Left lobe of liver (tissue), 2 donors: ENCODE data around the gene CTSO. TPM values are rescaled to one million over a fixed set of nuclear protein-coding genes. Genes with fewer than 3 reads are reported as not detected.
"Not testable (repeated sequence)": the region's sequence is repeated elsewhere in the genome, so short reads cannot be mapped to it uniquely, and the experiment has no call there.

Experiments used
- ATAC-seq: fragments of 200-7000 bp; cut with Tn5 transposase; one replicate; pipeline ENCODE4 v1.9.1; 2020; ENCODE audit warnings: mild to moderate bottlenecking, moderate library complexity
- DNase-seq: peaks from one replicate; pipeline ENCODE4 v3.0.0-alpha.2; 2020; ENCODE audit warnings: low spot score
- total RNA-seq: library from RNA; stranded (reverse); gene quantifications from one replicate; pipeline ENCODE4 v1.2.1, GENCODE V29; 2021
- donor health status: DM: no; HTN: no; CAD: no; lungs with moderate emphysema.
- donor health status: DM: no; HTN: yes; CAD: no.

Gene CTSO
- total RNA-seq, 1 donor from 2014 or later: 38.8 TPM

DNA sequence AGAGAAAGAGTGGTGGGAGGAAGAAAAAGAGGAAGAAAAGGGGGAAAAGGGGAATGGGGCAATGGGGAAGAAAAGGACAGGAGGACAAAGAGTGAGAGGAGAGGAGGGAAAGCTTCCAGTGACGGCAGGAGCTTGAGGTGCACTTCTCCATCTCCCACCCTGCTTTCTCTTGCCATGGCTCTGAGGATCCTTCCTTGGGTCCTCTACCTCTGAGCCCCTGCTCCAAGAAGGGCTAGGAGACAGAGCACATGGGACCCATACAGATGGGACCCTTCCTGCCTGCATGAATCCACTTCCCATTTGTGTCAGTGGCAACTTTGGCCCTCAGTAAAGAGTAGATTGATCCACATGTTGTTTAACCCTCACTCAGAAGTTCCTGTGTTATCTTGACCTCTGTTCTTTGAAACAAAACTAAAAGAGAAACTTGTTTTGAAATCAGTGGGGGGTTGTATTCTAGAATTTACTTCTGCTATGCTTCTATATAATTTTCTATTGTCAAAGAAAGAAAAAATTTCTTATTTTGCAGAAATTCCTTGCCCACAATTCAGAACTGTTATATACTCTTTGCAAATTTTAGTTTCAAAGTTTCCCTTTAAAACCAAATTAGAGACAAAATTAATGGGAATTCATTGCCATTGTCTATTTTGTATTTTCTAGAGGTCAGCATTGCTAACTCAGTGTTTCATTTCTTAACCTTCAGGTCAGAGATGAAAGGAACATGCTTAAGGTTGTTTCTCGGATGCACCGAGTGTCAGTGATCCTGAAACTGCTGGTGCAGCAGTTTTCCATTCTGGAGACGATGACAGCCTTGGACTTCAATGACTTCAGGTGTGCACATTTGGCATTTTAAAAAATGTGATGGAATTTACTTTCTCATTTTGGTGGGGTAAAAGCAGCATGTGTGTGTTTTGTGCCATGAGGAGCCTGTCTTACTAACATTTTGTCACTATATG lies 45.2 kb downstream of the CTSO start:
- peak; percentile 47 for ATAC-seq
- peak; percentile 64 for DNase-seq

DNA sequence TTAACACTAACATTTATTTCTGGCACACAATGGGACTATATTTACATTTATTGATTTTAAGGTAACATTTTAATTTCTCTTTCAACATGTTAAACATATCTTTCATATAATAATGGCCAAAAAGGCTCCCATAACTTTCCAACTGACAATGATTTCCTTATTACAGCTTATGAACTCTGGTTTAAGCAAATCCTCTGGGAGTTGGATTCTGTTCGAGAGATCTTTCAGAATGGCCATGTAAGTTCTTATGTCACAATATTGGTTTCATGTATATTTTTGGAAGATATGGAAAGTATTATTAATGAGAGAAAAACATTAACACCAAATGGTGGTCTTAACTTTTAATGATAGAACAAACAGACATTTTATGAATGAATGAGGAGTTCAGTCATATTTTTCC lies 46.1 kb downstream of the CTSO start:
- no peak for DNase-seq
- peak; percentile 1 for ATAC-seq

DNA sequence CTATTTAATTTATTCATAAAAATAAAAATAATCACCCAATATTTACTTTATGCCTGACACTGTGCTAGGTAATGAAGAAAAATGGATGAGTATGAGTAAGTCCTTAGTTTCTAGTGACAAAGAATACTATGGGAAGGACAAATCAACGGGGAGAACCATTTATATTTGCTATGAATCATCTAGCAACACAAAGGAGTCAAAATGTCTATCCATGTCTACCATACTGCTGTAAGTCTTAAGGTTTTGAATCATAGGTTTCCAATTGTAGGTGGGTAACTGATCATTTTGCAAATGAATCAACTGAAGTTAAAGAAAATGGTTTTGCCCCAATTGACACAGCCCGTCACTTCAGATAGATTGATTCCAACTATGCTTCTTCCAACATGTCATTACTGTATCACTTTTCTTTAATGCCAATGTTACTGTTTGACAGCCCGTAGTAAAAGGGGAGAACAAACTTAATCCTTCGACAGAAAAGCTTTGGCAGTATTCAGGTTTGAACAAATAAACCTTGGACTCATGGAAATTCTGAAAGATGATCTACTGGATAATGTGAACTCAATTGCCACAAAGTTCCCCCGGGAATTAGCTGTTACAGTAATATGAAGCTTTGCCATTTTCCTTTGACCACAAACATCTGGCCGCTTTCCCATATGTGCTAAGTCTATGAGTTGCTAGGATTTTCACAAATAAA lies 47.0 kb downstream of the CTSO start:
- no peak for DNase-seq

DNA sequence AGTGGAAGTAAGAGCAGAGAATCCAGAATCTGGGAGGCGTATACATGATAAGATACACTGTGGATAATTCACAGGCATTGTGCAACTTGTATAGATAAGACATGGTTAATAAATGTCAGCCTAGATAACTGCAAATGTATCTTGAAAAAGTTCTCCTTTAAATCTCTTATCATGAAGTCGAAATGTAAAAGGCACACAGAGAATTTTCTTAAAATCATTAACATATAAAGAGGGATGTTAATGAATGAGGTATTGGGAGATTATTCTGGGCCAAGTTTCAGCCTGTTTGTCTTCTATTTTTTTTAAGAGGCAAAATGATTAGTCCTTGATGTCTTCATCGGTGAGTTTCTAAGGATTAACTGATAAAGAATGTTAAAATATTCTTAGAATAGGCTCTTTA lies 49.3 kb downstream of the CTSO start:
- no peak for ATAC-seq

More for the DNA sequence above, 47.0 kb downstream of the CTSO start:
- peak; percentile 15 for ATAC-seq

DNA sequence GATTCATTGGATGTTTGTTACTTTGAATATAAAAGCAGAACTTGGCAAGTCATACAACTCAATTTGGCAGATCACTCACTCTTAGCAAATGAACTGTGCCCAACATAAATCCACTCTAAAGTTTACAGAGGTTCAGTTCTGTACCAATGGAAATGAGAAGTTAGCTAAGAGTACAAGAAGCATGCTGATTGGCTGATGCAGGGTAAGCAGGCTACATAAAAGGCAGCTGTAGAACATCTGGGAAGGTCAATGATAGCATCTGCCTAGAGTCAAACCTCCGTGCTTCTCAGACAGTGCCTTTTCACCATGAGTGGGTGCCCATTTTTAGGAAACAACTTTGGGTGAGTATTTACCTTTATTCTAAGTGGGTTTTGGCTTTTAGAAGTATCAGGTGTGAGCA lies 50.2 kb downstream of the CTSO start, which contains the start of gene TDO2:
TSS of gene TDO2 (plus strand) at position 244 of the 400 bp plus-strand sequence. CDS start at position 307, 63 bp downstream.
- ATAC-seq (peak; percentile 64), DNase-seq (peak; percentile 76)

More for the DNA sequence above, 49.3 kb downstream of the CTSO start:
- no peak for DNase-seq

DNA sequence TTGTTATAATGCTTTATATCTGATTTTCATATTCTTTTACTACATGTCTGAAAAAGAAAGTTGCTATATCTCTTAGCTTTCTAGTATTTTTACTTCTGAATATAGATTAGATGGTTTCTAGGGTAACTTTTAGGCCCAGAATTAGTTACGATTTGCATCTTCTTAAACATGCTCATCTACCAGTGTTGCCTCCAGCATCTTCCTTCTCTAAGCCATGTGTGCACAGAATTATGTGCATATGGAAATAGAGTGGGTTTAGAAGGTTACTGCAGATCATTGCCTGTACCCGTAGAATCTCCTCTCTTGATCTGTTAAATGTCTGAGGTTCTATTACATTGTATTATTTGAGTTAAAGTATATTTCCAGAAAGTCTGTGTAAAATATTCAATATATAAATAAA lies 52.7 kb downstream of the CTSO start:
- ATAC-seq: no peak
- DNase-seq: no peak

DNA sequence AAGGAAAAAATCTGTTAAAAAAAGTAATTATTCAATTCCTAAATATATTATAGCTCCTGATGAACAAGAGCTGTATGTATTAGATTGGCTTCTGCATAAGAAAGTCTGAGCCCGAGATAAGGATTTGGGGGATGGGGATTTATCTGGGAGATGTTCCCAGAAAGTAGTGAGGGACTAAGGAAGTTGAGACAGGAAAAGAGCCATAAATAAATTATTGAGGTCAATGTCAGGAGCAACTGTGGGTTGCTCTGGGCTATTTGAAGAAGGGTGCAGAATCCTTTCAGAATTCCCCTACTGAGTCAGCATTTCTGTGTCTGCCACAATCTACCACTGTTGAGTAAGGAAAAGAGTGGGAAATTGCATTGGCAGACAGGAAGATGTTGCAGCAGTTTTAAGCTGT lies 53.3 kb downstream of the CTSO start:
- ATAC-seq: peak; percentile 30
- DNase-seq: no peak

DNA sequence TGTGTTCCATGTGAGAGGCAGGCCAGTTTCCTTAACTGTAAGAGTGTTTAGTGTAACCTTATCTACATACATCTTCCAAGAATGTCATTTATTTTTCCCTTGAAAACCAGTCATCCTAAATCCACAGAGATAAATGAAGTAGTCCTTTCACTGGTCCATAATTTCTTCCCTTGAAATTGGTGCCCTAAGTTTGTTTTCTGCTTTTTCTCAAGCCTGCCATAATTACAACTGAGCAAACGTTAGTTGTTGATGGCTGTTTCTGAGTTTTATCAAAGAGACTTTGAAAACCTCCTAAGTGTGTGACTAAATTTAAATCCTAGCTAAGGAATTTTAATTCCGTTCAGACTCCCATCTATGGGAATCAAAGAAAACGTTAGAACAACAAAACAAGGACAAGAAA lies 53.8 kb downstream of the CTSO start:
- ATAC-seq: no peak
- no peak for DNase-seq

DNA sequence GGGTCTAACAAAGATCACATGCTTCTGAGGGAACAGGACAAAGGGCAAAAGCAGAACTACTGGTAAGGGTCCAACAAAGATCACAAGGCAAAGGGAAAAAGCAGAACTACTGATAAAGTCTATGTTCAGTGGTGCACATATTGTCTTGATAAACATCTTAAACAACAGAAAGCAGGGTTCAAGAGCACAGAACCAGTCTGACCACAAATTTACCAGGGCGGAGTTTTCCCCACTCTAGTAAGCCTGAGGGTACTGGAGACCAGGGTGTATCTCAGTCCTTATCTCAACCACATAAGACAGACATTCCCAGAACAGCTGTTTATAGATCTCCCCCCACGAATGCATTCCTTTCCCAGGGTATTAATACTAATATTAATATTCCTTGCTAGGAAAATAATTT lies 55.3 kb downstream of the CTSO start:
- not testable (repeated sequence) for ATAC-seq, DNase-seq

DNA sequence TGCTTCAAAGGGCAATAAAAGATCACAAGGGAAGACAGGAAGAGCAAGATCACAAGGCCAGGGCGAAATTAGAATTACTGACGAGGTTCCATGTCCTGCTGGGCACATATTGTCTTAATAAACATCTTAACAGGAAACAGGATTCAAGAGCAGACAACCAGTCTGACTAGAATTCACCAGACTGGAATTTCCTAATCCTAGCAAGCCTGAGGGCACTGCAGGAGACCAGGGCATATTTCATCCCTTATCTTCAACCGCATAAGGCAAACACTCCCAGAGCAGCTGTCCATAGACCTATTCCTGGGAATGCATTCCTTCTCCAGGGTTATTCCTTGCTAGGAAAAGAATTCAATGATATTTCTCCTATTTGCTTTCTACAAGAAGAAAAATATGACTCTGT lies 62.6 kb downstream of the CTSO start:
- no peak for ATAC-seq
- DNase-seq: no peak

DNA sequence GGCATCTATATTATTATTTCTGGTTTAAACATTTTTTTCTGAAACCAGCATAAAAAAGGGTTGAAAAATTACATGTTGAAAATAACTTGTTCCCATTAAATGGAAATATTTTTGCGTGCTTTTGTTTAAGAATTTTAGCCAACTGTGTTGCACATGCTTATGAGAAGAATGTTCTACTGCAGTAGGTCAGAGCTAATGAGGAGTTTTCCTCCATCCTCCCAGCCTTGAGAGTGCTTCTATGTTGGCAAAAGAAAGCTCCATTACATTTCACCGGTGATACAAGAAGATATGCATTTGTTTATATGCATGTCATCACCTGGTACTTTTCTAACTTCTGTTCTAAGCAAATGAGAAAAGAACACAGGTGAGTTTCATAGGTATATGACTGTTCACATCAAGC lies 63.7 kb downstream of the CTSO start:
- no peak for ATAC-seq
- no peak for DNase-seq

DNA sequence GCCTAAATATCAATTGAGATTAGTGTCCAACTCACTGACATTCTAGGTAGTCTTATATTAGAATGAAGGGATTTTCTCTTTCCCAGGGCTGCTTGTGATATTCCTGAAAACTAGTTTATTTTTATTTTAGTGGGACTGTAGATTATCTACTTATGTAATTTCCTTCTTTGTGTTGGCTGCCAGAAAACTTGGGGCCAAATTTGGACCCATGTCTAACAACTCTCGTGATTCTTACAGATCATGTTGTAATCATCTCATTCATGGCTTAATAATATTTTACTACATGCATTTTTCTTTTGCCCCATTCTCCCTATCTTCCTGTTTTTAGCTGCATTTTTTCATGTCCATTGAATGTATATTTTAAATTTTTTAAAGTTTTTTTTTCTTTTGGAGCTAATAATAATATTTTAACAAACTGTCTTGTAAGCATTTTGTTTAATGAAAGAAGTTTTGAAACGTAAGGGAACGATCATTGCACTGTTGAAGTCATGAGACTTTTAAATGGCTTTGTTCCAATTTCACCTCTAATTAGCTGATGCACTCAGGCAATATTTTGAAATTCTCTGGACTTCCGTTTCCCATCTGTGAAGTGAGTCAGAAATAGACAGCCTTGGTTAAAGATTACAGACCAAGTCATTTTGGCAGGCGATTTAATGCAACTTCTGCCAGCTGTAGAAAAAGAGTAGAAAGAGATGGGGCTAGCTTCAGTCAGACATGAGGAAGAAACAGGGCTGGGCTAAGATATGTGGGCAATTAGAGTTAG lies 64.5 kb downstream of the CTSO start:
- peak; percentile 64 for DNase-seq
- peak; percentile 76 for ATAC-seq

DNA sequence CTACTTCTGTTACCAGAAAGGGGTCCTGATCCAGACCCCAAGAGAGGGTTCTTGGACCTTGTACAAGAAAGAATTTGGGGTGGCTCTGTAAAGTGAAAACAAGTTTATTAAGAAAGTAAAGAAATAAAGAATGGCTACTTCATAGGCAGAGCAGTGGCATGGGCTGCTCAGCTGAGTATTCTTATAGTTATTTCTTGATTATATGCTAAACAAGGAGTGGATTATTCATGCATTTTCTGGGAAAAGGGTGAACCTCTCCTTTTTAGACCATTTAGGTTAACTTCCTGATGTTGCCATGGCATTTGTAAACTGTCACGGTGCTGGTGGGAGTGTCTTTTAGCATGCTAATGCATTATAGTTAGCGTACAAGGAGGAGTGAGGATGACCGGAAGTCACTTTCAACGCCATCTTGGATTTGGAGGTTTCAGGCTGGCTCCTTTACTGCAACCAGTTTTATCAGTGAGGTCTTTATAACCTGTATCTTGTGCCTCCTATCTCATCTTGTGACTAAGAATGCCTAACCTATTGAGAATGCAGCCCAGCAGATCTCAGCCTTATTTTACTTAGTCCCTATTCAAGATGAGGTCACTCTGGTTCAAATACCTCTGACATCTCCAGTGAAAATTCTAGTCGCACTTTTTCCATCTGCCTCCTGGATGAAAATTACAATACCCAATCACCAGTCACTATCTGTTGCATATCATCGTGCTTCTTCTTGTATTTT lies 65.7 kb downstream of the CTSO start:
- no peak for ATAC-seq
- no peak for DNase-seq

DNA sequence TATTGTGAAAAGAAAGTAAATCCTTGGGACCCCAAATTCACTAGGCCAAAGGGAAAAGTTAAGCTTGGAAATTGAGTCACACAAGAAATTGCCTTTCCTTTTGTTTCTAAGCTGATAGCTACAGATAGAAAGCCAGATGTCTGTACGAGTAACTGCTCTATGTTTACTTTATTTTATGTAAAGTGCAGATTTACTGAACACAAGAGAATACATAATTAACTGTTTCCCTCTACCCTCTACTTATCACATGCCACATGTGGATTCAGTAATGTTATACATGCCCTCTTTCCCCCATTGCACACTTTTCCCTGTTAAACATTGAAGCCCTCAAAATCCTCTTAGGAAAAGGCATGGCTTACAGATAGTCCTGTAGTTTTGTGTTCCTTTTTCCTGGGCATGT lies 66.6 kb downstream of the CTSO start:
- ATAC-seq (no peak), DNase-seq (no peak)

DNA sequence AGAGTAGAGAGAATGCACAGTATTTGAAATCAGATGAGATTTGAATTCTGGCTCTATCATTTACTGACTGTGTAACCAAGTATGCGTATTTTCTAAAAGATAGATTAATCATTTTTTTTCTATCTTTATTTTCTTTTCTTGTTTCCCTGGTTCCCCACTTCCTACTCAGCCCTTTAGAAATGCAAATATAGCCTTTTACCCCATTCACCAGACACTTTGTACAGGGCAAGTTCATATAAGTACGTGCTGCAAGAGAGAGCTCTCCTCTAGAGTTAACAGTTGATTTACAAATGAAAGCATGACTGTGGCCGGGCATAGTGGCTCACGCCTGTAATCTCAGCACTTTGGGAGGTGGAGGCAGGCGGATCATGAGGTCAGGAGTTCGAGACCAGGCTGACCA lies 68.0 kb downstream of the CTSO start:
- ATAC-seq: peak; percentile 57
- no peak for DNase-seq

DNA sequence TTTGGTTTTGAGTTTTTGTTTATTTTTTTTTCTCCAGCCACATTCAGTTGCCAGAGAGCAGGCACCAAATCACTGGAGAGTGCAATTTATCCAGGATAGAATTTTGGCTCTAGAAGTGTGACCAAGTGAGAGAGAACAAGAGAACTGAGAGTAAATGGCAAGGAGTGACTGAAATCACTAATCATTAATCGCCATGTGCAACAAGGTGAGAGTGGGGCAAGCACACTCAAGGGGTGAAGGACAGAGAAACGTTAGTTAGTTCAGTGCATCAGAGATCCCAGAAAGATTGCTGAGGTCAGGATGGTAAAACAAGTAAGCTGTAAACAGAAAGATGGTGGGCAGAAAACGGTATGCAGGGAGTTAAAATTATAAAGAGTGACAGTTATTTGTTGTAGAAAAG lies 69.8 kb downstream of the CTSO start:
- DNase-seq (peak; percentile 74), ATAC-seq (peak; percentile 58)

DNA sequence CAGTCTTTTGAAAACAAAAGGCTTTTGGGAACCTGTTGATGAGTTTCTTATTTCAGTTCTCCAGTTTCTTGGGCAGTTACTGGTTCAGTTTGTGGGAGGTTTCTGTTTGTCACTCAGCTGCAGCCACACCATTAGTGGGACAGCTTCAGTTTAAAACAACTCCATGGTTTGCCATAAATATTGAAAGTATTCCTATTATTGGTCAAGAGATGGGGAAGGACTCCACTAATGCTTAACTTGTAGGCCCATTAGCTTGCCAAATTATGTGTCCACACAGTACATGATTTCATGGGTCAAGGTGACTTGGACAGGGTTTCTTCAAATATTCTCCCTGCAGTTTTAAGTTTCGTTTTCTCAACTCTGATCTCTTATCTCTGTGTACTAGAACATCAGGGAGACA lies 72.1 kb downstream of the CTSO start:
- DNase-seq (peak; percentile 63), ATAC-seq (peak; percentile 68)

DNA sequence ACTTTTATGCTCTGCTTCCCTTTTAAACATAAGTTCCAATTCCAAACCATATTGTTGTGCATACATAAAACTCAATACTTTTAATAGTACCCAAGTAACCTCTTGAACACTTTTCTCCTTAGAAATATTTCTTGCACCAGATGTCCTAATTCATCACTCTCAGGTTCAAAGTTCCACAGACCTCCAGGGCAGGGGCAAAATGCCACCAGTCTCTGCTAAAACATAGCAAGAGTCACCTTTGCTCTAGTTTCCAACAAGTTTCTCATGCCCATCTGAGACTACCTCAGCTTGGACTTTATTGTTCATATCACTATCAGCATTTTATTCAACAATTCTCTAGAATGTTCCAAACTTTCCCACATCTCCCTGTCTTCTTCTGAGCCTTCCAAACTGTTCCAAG lies 73.9 kb downstream of the CTSO start:
- DNase-seq (no peak), ATAC-seq (no peak)

DNA sequence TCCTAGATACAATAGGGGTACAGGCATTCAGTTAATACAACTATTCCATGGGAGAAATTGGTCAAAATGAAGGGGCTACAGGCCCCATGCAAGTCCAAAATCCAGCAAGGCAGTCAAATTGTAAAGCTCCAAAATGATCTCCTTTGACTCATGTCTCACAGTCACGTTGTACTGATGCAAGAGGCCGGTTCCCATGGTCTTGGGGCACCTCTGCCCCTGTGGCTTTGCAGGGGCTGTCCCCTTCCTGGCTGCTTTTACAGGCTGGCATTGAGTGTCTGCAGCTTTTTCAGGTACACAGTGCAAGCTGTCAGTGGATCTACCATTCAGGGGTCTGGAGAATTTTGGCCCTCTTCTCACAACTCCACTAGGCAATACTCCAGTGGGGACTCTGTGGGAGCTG lies 75.1 kb downstream of the CTSO start:
- DNase-seq: no peak
- ATAC-seq: no peak

DNA sequence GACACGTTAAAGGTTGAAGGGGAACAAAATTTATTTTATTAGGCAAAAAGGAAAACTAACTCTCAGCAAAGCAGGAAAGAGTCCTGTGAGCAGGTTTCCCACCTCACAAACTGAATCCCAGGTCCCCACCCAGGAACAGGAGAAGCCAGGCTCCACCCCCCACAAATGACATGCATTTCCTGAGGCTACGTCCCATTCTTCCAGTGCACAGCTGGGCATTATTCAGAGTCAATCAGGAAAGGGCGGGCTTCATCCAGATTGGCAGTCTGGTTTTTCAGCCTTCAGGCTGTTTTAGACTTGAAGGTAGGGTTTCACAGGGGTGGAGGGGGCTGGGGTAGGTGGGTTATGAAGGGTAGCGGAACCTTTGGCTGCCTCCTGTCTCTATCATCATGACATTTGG lies 75.7 kb downstream of the CTSO start:
- ATAC-seq (no peak), DNase-seq (no peak)

DNA sequence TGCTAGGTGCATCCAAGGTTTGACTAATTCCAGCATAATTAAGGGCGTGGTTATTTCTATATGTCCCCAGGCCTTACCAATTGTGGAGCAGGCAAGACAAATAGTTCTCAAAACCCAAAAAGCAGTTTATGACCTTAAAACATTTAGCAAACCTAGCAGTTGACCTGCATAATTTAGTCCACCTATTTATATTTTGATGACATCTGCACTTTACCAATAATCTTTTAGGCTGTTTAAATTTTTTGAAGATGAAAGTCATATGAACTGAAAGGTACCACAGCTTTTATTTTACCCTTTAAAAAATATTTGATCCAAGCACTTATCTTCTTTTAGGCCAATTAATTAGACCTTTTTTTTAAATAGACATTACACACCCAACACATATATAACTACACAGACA lies 77.8 kb downstream of the CTSO start:
- ATAC-seq: no peak
- no peak for DNase-seq
